ENCODE measurements around the gene DPY19L3.
"Not testable (repeated sequence)": the region's sequence is repeated elsewhere in the genome, so short reads cannot be mapped to it uniquely, and the experiment has no call there.

Gene DPY19L3

GRCh38 chr19:32498648-32499200 lies 93.2 kb downstream of the DPY19L3 start:
- H3K4me3 ChIP-seq (ENCODE audit: low read depth, low read length) = no peak overlapping the region
- TF ChIP-seq CTCF (IDR thresholded peaks at IDR 0.05; ENCODE audit: borderline replicate concordance, insufficient read depth, low read depth, low read length) = no peak

DNA sequence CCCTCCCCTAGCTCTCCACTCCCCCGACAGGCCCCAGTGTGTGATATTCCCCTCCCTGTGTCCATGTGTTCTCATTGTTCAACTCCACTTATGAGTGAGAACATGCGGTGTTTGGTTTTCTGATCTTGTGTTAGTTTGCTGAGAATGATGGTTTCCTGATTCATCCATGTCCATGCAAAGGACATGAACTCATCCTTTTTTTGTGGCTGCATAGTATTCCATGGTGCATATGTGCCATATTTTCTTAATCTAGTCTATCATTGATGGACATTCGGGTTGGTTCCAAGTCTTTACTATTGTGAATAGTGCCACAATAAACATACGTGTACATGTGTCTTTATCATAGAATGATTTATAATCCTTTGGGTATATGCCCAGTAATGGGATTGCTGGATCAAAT lies 106.9 kb downstream of the DPY19L3 start:
- H3K4me3 ChIP-seq (ENCODE audit: low read depth, low read length) = not testable (repeated sequence)

GRCh38 chr19:32519023-32519422 lies 113.5 kb downstream of the DPY19L3 start:
- no peak for TF ChIP-seq CTCF (IDR thresholded peaks at IDR 0.05; ENCODE audit: borderline replicate concordance, insufficient read depth, low read depth, low read length)
- no peak overlapping the region for H3K4me3 ChIP-seq (ENCODE audit: low read depth, low read length)

DNA sequence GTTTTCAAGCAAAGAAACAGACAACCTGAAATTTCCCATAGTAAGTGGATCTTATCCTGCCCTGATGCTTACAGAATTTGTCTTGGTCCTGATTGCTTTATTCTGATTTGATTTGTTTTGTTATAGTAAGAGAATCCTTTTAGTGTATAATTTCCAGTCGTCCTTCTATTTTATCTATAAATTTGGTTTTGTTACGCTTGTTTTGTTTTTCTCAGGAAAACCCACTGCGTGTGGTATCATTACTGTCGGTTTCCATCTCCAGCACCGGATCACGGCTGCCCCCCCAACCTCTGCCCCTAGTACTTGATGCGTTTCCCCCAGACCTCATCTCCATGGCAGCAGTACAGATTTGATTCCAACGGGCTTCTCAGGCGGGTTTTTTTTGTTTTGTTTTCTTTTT lies 117.4 kb downstream of the DPY19L3 start:
- no peak overlapping the region for H3K4me3 ChIP-seq (ENCODE audit: low read depth, low read length)
- TF ChIP-seq CTCF (IDR thresholded peaks at IDR 0.05; ENCODE audit: borderline replicate concordance, insufficient read depth, low read depth, low read length) = no peak

DNA sequence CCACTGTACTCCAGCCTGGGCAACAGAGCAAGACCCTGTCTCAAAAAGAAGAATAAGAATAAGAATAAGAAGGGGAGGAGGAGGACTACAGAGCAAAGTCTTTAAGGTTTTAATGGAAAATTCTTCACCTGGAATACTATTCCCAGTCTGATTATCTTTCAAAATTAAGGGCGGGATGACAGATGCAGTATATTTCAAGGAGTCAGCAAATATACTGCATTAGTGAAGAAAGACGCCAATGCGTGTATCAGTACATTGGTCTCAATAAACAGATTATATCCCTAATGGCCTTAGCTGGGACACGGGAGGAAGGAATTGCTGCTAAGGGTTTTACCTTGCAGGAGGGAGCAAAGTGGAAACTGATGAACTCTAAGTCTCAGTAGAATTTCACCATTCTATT lies 121.3 kb downstream of the DPY19L3 start:
- no peak for TF ChIP-seq CTCF (IDR thresholded peaks at IDR 0.05; ENCODE audit: borderline replicate concordance, insufficient read depth, low read depth, low read length)
- H3K4me3 ChIP-seq (ENCODE audit: low read depth, low read length) = no peak overlapping the region

- TF ChIP-seq CTCF (IDR thresholded peaks at IDR 0.05; ENCODE audit: borderline replicate concordance, insufficient read depth, low read depth, low read length) = no peak
- no peak overlapping the region for H3K4me3 ChIP-seq (ENCODE audit: low read depth, low read length)
Observed at GRCh38 chr19:32530773-32531172, 125.2 kb downstream of the DPY19L3 start.

DNA sequence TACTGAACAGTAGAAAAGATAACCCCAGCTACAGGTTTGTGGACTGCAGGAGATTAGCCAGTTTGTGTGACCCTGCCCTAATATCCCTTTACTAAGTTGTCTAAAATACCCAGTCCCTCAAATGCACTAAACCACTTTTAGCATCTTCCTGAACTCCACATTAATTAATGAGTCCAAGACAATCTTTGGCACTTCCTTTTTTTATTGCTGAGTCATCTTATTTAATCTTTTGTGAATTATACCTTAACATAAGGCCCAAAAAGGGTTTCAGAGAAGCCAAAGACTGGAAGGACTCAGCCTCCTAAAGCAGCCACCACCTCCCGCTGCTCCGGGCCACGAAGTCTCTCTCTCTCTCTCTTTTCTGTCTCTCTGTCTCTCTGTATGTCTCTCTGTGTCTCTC lies 126.7 kb downstream of the DPY19L3 start:
- no peak for TF ChIP-seq CTCF (IDR thresholded peaks at IDR 0.05; ENCODE audit: borderline replicate concordance, insufficient read depth, low read depth, low read length)

More for the DNA sequence above, 126.7 kb downstream of the DPY19L3 start:
- H3K4me3 ChIP-seq (ENCODE audit: low read depth, low read length) = no peak overlapping the region
